Neural cell (in vitro differentiated cells): Measurements from ENCODE around the gene NFIB.

ENCODE experiments used
- EP300 ChIP-seq: fragments of 450-650 bp; conservative IDR thresholded peaks from 2 replicates; pipeline ENCODE4 v1.6.1; 2014; ENCODE audit warnings: antibody characterized with exemption, mild to moderate bottlenecking, moderate library complexity; ENCODE audit not compliant: poor library complexity, severe bottlenecking
- EZH2 ChIP-seq: fragments of 200-600, 300-800 bp; shearing (Covaris generic), sonication (generic); IDR thresholded peaks from 2 replicates; pipeline ENCODE4 v1.6.1; 2014; ENCODE audit warnings: antibody characterized with exemption, low read length, borderline replicate concordance, mild to moderate bottlenecking; ENCODE audit not compliant: insufficient read depth, poor library complexity, severe bottlenecking
- MXI1 ChIP-seq: fragments of 450-650 bp; conservative IDR thresholded peaks from 2 replicates; pipeline ENCODE4 v1.6.1; 2014; ENCODE audit warnings: antibody characterized with exemption, mild to moderate bottlenecking; ENCODE audit not compliant: poor library complexity, severe bottlenecking
- POLR2AphosphoS5 ChIP-seq: IDR thresholded peaks from 2 replicates; pipeline ENCODE4 v1.6.1; 2012
- RAD21 ChIP-seq: fragments of 450-650 bp; conservative IDR thresholded peaks from 2 replicates; pipeline ENCODE4 v1.6.1; 2014; ENCODE audit warnings: antibody characterized with exemption, mild to moderate bottlenecking, moderate library complexity
- SMC3 ChIP-seq: fragments of 450-650 bp; conservative IDR thresholded peaks from 2 replicates; pipeline ENCODE4 v1.6.1; 2014; ENCODE audit warnings: antibody characterized with exemption, mild to moderate bottlenecking, moderate library complexity; ENCODE audit not compliant: poor library complexity
- TAF1 ChIP-seq: IDR thresholded peaks from 2 replicates; pipeline ENCODE4 v1.6.1; 2012; ENCODE audit warnings: low read depth
- TF ChIP-seq, protein P1 (sequence below): fragments of 450-650 bp; IDR thresholded peaks from 2 replicates; pipeline ENCODE4 v1.5.1; 2014; ENCODE audit warnings: antibody characterized with exemption, mild to moderate bottlenecking, moderate library complexity; ENCODE audit not compliant: poor library complexity, severe bottlenecking
- TF ChIP-seq, protein P2 (sequence below): IDR thresholded peaks from 2 replicates; pipeline ENCODE4 v1.6.1; 2012; ENCODE audit warnings: borderline replicate concordance

DNA sequence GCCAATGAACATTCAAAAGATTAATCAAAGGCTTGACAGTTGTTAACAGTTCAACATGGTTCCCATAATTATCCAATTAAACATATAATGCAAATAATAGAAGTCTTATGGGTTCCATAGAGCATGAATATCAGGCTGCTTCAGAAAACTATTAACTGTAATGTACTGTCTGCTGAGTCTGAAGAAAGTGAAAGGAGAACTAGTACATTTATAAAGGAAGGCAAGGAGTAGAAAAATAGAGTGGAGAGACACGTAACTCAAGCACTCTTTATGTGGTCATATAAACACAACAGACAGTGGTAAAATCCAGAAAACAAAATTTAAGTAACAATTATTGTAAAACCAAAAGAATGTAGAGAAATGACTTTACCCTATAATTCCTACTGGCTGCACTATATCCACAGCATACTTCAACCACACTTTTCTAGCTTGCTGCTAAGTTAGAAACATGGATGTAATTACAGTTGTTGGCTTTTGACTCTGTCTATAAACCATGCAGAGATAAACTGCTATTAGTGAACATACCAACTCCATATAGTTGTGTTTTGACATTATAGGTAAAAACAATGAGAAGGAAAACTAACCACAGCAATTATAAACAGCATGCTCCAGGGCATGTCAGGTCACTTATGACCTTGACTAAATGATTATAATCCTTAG lies 32.7 kb downstream of the NFIB start:
- TF ChIP-seq, protein P1, sequence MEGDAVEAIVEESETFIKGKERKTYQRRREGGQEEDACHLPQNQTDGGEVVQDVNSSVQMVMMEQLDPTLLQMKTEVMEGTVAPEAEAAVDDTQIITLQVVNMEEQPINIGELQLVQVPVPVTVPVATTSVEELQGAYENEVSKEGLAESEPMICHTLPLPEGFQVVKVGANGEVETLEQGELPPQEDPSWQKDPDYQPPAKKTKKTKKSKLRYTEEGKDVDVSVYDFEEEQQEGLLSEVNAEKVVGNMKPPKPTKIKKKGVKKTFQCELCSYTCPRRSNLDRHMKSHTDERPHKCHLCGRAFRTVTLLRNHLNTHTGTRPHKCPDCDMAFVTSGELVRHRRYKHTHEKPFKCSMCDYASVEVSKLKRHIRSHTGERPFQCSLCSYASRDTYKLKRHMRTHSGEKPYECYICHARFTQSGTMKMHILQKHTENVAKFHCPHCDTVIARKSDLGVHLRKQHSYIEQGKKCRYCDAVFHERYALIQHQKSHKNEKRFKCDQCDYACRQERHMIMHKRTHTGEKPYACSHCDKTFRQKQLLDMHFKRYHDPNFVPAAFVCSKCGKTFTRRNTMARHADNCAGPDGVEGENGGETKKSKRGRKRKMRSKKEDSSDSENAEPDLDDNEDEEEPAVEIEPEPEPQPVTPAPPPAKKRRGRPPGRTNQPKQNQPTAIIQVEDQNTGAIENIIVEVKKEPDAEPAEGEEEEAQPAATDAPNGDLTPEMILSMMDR: no peak
- TF ChIP-seq POLR2AphosphoS5 (no peak), EZH2 (no peak), RAD21 (no peak), EP300 (no peak), SMC3 (no peak), MXI1 (no peak), TAF1 (no peak)
- TF ChIP-seq, protein P2, sequence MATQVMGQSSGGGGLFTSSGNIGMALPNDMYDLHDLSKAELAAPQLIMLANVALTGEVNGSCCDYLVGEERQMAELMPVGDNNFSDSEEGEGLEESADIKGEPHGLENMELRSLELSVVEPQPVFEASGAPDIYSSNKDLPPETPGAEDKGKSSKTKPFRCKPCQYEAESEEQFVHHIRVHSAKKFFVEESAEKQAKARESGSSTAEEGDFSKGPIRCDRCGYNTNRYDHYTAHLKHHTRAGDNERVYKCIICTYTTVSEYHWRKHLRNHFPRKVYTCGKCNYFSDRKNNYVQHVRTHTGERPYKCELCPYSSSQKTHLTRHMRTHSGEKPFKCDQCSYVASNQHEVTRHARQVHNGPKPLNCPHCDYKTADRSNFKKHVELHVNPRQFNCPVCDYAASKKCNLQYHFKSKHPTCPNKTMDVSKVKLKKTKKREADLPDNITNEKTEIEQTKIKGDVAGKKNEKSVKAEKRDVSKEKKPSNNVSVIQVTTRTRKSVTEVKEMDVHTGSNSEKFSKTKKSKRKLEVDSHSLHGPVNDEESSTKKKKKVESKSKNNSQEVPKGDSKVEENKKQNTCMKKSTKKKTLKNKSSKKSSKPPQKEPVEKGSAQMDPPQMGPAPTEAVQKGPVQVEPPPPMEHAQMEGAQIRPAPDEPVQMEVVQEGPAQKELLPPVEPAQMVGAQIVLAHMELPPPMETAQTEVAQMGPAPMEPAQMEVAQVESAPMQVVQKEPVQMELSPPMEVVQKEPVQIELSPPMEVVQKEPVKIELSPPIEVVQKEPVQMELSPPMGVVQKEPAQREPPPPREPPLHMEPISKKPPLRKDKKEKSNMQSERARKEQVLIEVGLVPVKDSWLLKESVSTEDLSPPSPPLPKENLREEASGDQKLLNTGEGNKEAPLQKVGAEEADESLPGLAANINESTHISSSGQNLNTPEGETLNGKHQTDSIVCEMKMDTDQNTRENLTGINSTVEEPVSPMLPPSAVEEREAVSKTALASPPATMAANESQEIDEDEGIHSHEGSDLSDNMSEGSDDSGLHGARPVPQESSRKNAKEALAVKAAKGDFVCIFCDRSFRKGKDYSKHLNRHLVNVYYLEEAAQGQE: no peak
